LHCN-M2 (cell line): Measurements from ENCODE around the gene OGFOD2. TPM values are rescaled to one million over a fixed set of nuclear protein-coding genes. Genes with fewer than 3 reads are reported as not detected.

Experiments
- DNase-seq: peaks from one replicate; pipeline ENCODE4 v3.0.0-alpha.2; 2012; ENCODE audit warnings: low read depth
- polyA plus RNA-seq: library from polyadenylated mRNA; unstranded; fragments of >200 nt; gene quantifications from one replicate; pipeline ENCODE4 v1.2.1, GENCODE V29; 2012; ENCODE audit warnings: missing spikeins
- total RNA-seq: library from RNA; depleted of rRNA; stranded (reverse); fragments of >200 nt; gene quantifications from 2 replicates; pipeline ENCODE4 v1.2.3, GENCODE V29; 2014; rRNA removed

OGFOD2 gene
- 14.8 and 21.4 TPM in 2 replicates for total RNA-seq
- 9.3 TPM for polyA plus RNA-seq

- DNase-seq = peak; percentile 88
Observed at GRCh38 chr12:122974892-122975789, at the start of gene OGFOD2. TSS of gene OGFOD2 (plus strand) at chr12:122975244. CDS start at chr12:122975252, 8 bp downstream.

GRCh38 chr12:122927756-122928403 lies 47.2 kb upstream of the OGFOD2 start:
- no peak for DNase-seq

- DNase-seq = peak; percentile 69
Observed at GRCh38 chr12:122928404-122929147, 46.5 kb upstream of the OGFOD2 start.

GRCh38 chr12:122929148-122929538 lies 45.9 kb upstream of the OGFOD2 start:
- no peak for DNase-seq

- no peak for DNase-seq
Observed at GRCh38 chr12:122929812-122930211, 45.2 kb upstream of the OGFOD2 start.

- no peak for DNase-seq
Observed at GRCh38 chr12:122932207-122932606, 42.8 kb upstream of the OGFOD2 start.

GRCh38 chr12:122934722-122935121 lies 40.3 kb upstream of the OGFOD2 start:
- no peak for DNase-seq

GRCh38 chr12:122935318-122935717 lies 39.7 kb upstream of the OGFOD2 start:
- DNase-seq = no peak

GRCh38 chr12:122937622-122938091 lies 37.4 kb upstream of the OGFOD2 start:
- DNase-seq = peak; percentile 14

GRCh38 chr12:122939125-122939524 lies 35.9 kb upstream of the OGFOD2 start:
- DNase-seq = no peak

- peak; percentile 56 for DNase-seq
Observed at GRCh38 chr12:122941351-122941750, 33.7 kb upstream of the OGFOD2 start.

- DNase-seq = peak; percentile 46
Observed at GRCh38 chr12:122942637-122943036, 32.4 kb upstream of the OGFOD2 start.

- DNase-seq = no peak
Observed at GRCh38 chr12:122943196-122943595, 31.8 kb upstream of the OGFOD2 start.

GRCh38 chr12:122944605-122945592 lies 30.1 kb upstream of the OGFOD2 start:
- peak; percentile 80 for DNase-seq

GRCh38 chr12:122946690-122947341 lies 28.2 kb upstream of the OGFOD2 start:
- peak; percentile 100 for DNase-seq

GRCh38 chr12:122947352-122947792 lies 27.7 kb upstream of the OGFOD2 start:
- DNase-seq = no peak

GRCh38 chr12:122948605-122949004 lies 26.4 kb upstream of the OGFOD2 start:
- no peak for DNase-seq

GRCh38 chr12:122949405-122949804 lies 25.6 kb upstream of the OGFOD2 start:
- no peak for DNase-seq

- no peak for DNase-seq
Observed at GRCh38 chr12:122949816-122950675, 25.0 kb upstream of the OGFOD2 start.
